Activated T-cell treated with anti-CD3 and anti-CD28 coated beads, Interleukin-2, amount 50 U/mL, for 72 hours (primary cell): Measurements from ENCODE around the gene KRT222. TPM values are rescaled to one million over a fixed set of nuclear protein-coding genes. Genes with fewer than 3 reads are reported as not detected.

ENCODE experiments used
- ATAC-seq, 2 donors: fragments of 150-1000 bp; cut with Tn5 transposase; replicated peaks in 1 of 2; 2 replicates each; pipeline ENCODE4 v1.10.0; 2021; ENCODE audit warnings: moderate library complexity in 2 of 2, mild to moderate bottlenecking in 1 of 2
- DNase-seq, 2 donors: peaks; one replicate each; pipeline ENCODE4 v3.0.0; 2021 to 2022; ENCODE audit warnings: mixed read lengths in 1 of 2
- H3K27ac Mint-ChIP-seq: one replicate; pipeline ENCODE4 v1.8.0; 2022; ENCODE audit warnings: mild to moderate bottlenecking, moderate library complexity, mixed read lengths
- H3K27me3 Mint-ChIP-seq: one replicate; pipeline ENCODE4 v1.8.0; 2022; ENCODE audit warnings: low read depth, mixed read lengths
- H3K36me3 Mint-ChIP-seq, 2 donors: one replicate each; pipeline ENCODE4 v1.8.0; 2022; ENCODE audit warnings: mixed read lengths in 2 of 2, mild to moderate bottlenecking in 1 of 2; ENCODE audit not compliant: insufficient read depth in 2 of 2
- H3K4me1 Mint-ChIP-seq: one replicate; pipeline ENCODE4 v1.8.0; 2022; ENCODE audit warnings: low read depth, mixed read lengths
- H3K4me3 Mint-ChIP-seq, 2 donors: one replicate each; pipeline ENCODE4 v1.8.0; 2022; ENCODE audit warnings: mild to moderate bottlenecking in 2 of 2, mixed read lengths in 2 of 2, moderate library complexity in 2 of 2
- H3K9me3 Mint-ChIP-seq, 2 donors: one replicate each; pipeline ENCODE4 v1.8.0; 2022; ENCODE audit warnings: mixed read lengths in 2 of 2
- total RNA-seq, 2 donors: library from RNA; stranded (reverse); gene quantifications; one replicate each; pipeline ENCODE4 v1.2.3, GENCODE V29; 2022

Gene KRT222
- total RNA-seq, 2 donors from 2014 or later, result not detected

DNA sequence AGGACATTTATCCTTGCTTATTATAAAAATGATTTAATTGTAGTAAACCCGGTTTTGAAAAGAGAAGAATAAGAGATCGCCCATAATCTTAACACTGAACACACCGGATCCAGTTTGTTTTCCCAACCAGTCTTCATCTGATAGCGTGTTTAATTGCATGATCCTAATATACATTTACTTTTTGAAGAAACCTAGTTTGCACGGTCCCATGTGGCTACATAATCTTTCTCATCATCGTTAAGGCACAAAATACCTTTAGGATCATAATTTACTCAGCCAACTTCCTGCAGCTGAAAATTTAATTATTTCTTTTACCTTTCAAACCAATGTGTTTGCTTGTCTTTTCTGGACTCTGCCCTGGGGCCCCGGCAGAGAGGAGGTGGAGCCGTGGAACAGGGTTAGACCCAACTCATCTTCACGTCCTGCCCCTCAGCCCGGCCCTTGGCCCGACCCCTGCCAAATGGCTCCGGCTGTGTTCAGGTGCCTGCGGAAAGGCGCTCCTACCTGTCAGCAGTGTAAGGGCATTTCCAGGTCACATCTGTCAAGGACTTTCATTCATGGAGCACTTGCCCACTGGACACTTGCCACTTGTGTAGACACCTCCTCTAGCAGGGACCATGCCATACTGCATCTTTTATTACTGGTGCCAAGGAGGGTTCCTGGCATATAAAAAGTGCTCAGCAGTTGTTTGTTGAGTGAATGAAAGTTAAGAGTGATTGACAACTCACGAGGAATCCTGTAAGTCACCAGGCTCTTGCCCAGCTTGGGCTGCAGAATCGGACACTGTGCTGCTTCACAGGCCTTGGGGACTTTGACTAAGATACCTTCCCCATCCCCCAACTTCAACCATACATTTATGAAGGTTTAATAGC is 46.0 kb downstream of the KRT222 start:
- DNase-seq, result no peak
- no peaks in the 10 kb centered on the region for H3K27me3 Mint-ChIP-seq
- H3K9me3 Mint-ChIP-seq, result no peaks in the 10 kb centered on the region
- no peak overlapping the region for H3K27ac Mint-ChIP-seq
- peak overlapping the region; percentile 77 to 84 for H3K4me3 Mint-ChIP-seq
- H3K36me3 Mint-ChIP-seq, result no peaks in the 10 kb centered on the region
- no peak for ATAC-seq
- peaks cover 85% of the 10 kb centered on the region for H3K4me1 Mint-ChIP-seq

DNA sequence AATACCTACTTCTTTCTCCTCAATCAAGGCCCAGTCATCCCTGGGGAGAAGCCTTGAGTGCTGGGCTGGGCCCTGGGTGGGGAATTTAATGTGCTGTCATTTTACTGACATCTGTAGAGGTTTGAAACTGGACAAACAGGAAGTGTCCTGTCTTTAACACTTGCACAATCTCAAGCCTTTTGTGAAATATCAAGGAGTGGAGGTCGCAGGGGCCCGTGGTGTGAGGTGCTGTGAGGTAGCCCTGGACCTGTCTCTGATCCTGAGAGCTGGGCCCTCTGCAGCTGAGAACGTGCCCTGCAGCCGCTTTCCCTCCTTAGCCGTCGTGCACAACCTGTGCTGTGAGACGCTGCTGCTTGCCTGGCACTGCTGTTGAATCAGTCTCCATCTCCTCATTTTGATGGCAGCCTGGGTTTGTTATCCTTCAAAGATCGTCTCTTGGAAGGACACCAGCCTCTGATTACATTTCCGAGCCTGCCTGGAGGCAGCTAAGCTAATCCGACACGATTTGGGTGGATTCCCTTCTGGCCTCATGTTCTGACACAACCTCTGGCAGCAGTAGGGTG is 47.2 kb downstream of the KRT222 start:
- DNase-seq (no peak), ATAC-seq (no peak)
- peaks cover 92% of the 10 kb centered on the region for H3K4me1 Mint-ChIP-seq
- no peaks in the 10 kb centered on the region for H3K36me3 Mint-ChIP-seq
- no peaks in the 10 kb centered on the region for H3K9me3 Mint-ChIP-seq
- H3K4me3 Mint-ChIP-seq, result no peak overlapping the region
- no peak overlapping the region for H3K27ac Mint-ChIP-seq
- no peaks in the 10 kb centered on the region for H3K27me3 Mint-ChIP-seq

DNA sequence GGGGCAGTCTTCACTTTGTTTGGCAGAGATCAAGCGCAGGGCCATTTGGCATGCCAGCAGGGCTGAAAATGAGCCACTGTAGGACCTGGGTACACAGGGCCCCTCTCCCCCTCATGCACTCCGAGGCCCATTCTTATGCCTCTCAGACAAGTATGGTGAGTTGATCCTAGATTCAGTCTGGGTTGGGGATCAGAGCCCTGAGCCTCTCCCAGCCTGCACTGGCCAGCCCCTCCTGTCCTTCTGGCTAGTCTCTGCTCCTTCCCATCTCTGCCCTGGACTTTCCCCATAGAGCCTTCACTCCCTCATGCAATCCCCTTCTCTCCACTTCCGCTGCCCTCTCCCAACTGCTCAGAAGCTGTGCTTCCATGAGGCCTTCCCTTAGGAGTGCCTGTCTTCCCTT is 48.4 kb downstream of the KRT222 start:
- H3K27ac Mint-ChIP-seq, result no peak overlapping the region
- DNase-seq (no peak), ATAC-seq (no peak)
- no peaks in the 10 kb centered on the region for H3K36me3 Mint-ChIP-seq
- H3K9me3 Mint-ChIP-seq, result no peaks in the 10 kb centered on the region
- no peaks in the 10 kb centered on the region for H3K27me3 Mint-ChIP-seq
- peaks cover 92% of the 10 kb centered on the region for H3K4me1 Mint-ChIP-seq
- no peak overlapping the region for H3K4me3 Mint-ChIP-seq

GRCh38 chr17:40615841-40616476 is 49.0 kb downstream of the KRT222 start:
- ATAC-seq (no peak), DNase-seq (no peak)
- Mint-ChIP-seq H3K4me1 (peaks cover 95% of the 10 kb centered on the region), H3K27ac (peak overlapping the region; percentile 95), H3K36me3 (no peaks in the 10 kb centered on the region), H3K9me3 (no peaks in the 10 kb centered on the region), H3K27me3 (no peaks in the 10 kb centered on the region), H3K4me3 (peak overlapping the region; percentile 81 to 87)

DNA sequence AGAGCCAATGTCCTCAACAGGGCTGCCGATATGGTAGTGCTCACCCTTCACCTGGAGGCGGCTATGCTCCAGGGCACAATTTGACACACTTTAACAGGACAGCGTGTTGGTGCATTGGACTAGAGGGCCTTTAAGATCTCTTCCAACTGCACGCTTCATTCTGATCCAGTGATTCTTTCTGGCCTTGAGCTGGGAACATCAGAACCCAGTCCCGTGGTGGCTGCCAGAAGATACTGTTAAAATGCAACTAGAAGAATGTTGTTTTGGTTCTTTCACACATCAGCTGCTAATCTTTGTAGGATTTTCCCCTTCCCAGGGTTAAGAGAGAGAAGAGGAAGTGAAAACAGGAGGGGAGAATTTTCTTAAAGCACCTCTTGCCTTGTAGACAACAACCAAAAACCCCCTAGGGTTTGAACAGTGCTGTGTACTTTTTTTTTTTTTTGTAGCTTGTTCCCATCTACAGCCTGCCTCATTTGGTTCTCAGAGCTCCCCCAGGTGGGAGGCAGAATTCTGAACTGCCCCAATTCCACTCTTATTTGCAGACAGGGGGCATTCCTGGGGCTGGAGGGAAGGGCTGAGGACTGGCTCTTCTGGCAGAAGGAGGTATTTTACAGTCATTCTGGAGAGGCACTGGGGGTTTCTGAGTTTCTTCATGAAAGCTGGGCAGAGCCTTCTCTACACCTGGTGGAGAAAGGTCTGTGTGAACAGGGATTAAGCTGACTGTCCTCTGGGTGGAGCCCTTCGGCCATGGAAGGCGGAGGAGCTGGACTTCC is 49.7 kb downstream of the KRT222 start:
- DNase-seq, result peak in 1 of 2 donors; percentile 56
- Mint-ChIP-seq H3K9me3 (no peaks in the 10 kb centered on the region), H3K4me1 (peaks cover 95% of the 10 kb centered on the region), H3K4me3 (peak overlapping the region; percentile 81 to 87), H3K27me3 (no peaks in the 10 kb centered on the region), H3K36me3 (no peaks in the 10 kb centered on the region), H3K27ac (peak overlapping the region; percentile 95)
- peak; percentile 40 to 42 for ATAC-seq

GRCh38 chr17:40614431-40615067 is 50.4 kb downstream of the KRT222 start:
- Mint-ChIP-seq H3K4me1 (peaks cover 95% of the 10 kb centered on the region), H3K9me3 (no peaks in the 10 kb centered on the region), H3K27me3 (no peaks in the 10 kb centered on the region), H3K4me3 (peak overlapping the region; percentile 81 to 87), H3K27ac (peak overlapping the region; percentile 95), H3K36me3 (no peaks in the 10 kb centered on the region)
- ATAC-seq (peak; percentile 15 to 36), DNase-seq (no peak)

- Mint-ChIP-seq H3K36me3 (no peaks in the 10 kb centered on the region), H3K4me3 (peak overlapping the region; percentile 78 to 79), H3K4me1 (peaks cover 96% of the 10 kb centered on the region), H3K27me3 (no peaks in the 10 kb centered on the region), H3K27ac (peak overlapping the region; percentile 83), H3K9me3 (no peaks in the 10 kb centered on the region)
- no peak for ATAC-seq
- DNase-seq, result no peak
Observed at GRCh38 chr17:40613467-40614154, 51.4 kb downstream of the KRT222 start.

DNA sequence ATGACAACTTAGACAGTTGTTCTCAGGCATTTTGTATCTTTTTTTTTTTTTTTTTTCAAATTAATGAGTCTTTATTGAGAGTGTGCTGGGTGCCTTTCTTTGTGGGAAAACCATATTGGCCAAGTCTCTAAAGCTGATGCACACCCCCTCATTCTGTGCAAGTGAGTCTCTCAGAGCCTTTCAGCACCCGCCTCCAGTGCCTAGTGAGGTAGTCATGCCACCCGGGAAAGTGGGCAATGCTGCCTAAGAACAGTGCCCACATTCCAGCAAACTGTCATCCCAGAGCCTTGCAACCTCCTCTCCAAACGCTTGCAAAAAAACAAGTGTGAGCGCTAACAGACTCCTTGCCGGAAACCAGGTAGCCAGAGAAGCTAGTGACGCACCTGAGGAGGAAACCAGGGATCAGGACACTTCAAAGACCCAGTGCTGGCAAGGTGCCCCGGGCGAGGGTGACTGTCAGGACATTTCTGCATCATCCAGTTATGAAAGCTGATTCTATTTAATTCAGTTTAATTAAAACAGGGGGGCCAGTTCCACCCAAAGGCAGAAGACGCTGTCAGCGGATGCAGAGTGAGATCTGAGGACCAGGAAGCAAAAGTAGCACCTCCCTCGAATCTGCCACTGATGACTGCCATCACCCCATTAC is 52.3 kb downstream of the KRT222 start:
- Mint-ChIP-seq H3K27me3 (no peaks in the 10 kb centered on the region), H3K27ac (peak overlapping the region; percentile 83), H3K4me3 (peak overlapping the region; percentile 78 to 79), H3K36me3 (no peaks in the 10 kb centered on the region), H3K4me1 (peaks cover 100% of the 10 kb centered on the region), H3K9me3 (no peaks in the 10 kb centered on the region)
- DNase-seq, result peak; percentile 55 to 69
- peak in 1 of 2 donors; percentile 12 for ATAC-seq

GRCh38 chr17:40611840-40612474 is 53.0 kb downstream of the KRT222 start:
- Mint-ChIP-seq H3K4me3 (peak overlapping the region; percentile 78 to 82), H3K27ac (peak overlapping the region; percentile 84), H3K36me3 (no peaks in the 10 kb centered on the region), H3K4me1 (peaks cover 100% of the 10 kb centered on the region), H3K27me3 (no peaks in the 10 kb centered on the region), H3K9me3 (no peaks in the 10 kb centered on the region)
- DNase-seq, result no peak
- ATAC-seq, result no peak

DNA sequence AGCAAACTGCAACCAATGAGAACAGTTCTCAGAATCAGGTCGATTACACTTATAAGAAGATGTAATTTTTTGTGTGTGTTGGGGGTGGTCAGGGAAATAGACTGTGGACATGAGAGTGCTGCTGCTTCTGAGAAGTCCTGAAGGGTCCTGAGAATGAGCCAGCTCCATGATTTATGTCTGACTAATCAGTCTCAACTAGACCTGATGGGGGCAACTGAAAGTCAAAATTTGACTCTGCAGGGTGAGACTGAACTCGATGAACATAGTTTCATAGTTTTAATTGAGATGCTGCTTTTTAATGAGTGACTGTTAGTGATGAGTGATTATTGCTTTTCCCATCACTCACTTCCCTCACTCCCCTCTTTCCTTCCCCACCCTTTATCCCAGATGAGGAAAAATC is 54.6 kb downstream of the KRT222 start:
- Mint-ChIP-seq H3K9me3 (no peaks in the 10 kb centered on the region), H3K4me3 (peak overlapping the region; percentile 78 to 82), H3K27ac (peak overlapping the region; percentile 93), H3K36me3 (no peaks in the 10 kb centered on the region), H3K4me1 (peaks cover 100% of the 10 kb centered on the region), H3K27me3 (no peaks in the 10 kb centered on the region)
- DNase-seq (peak in 1 of 2 donors; percentile 47), ATAC-seq (peak; percentile 29 to 44)

GRCh38 chr17:40608061-40608581 is 56.9 kb downstream of the KRT222 start:
- no peaks in the 10 kb centered on the region for H3K36me3 Mint-ChIP-seq
- peak; percentile 70 to 71 for ATAC-seq
- H3K4me1 Mint-ChIP-seq, result peaks cover 99% of the 10 kb centered on the region
- DNase-seq, result peak; percentile 56 to 59
- no peaks in the 10 kb centered on the region for H3K9me3 Mint-ChIP-seq
- no peaks in the 10 kb centered on the region for H3K27me3 Mint-ChIP-seq
- H3K27ac Mint-ChIP-seq, result peak overlapping the region; percentile 71
- H3K4me3 Mint-ChIP-seq, result peak overlapping the region; percentile 74 to 76
